Panc1 (cell line): ENCODE measurements around the gene GTPBP4.

Source experiments
- CTCF ChIP-seq: fragments of 450-650 bp; IDR thresholded peaks from 2 replicates; pipeline ENCODE4 v1.5.1; 2017; ENCODE audit warnings: mild to moderate bottlenecking
- POLR2AphosphoS5 ChIP-seq: IDR thresholded peaks from 2 replicates; pipeline ENCODE4 v1.6.1; 2012; ENCODE audit warnings: mild to moderate bottlenecking, low read depth, low read length, moderate library complexity
- REST ChIP-seq, 2 experiments: IDR thresholded peaks; 2 replicates each; pipeline ENCODE4 v1.6.1; 2011 to 2012; ENCODE audit warnings: low read depth in 2 of 2, control low read depth in 1 of 2, low read length in 1 of 2, mild to moderate bottlenecking in 1 of 2, moderate library complexity in 1 of 2; ENCODE audit not compliant: insufficient read depth in 1 of 2
- SIN3A ChIP-seq: IDR thresholded peaks from 2 replicates; pipeline ENCODE4 v1.6.1; 2012; ENCODE audit warnings: low read depth, mild to moderate bottlenecking, low read length, moderate library complexity, borderline replicate concordance; ENCODE audit not compliant: insufficient read depth
- TCF7L2 ChIP-seq: IDR thresholded peaks from 2 replicates; pipeline ENCODE4 v1.6.1; 2011; ENCODE audit warnings: mild to moderate bottlenecking, low read depth, low read length, inconsistent platforms

GRCh38 chr10:992467-992866, 4.2 kb downstream of the GTPBP4 start:
- no peak for TF ChIP-seq CTCF
- no peak for TF ChIP-seq SIN3A
- TF ChIP-seq POLR2AphosphoS5 = no peak
- TF ChIP-seq REST (IDR thresholded peaks at IDR 0.05; ENCODE audit: insufficient read depth in 1 of 2, low read depth in 2 of 2, low read length in 1 of 2) = no peak
- no peak for TF ChIP-seq TCF7L2
